GM10248 (cell line): Measurements from ENCODE around the gene BRWD1.

Experiments
- CTCF ChIA-PET: fragments of 300-600 bp; sonication (Branson Sonifier 250); formaldehyde crosslinking; extraction: SDS; loops from one replicate; lab custom pipeline; 2021; ENCODE audit warnings: antibody characterized with exemption; lab: Yijun Ruan, JAX
- POLR2A ChIA-PET: fragments of 350-650 bp; sonication (Branson Sonifier 250); formaldehyde crosslinking; extraction: SDS; loops from one replicate; lab custom pipeline; 2020; ENCODE audit warnings: antibody characterized with exemption; lab: Yijun Ruan, JAX
- DNase-seq: peaks from one replicate; pipeline ENCODE4 v3.0.0; 2012; ENCODE audit errors: extremely low spot score
- CTCF ChIP-seq: IDR thresholded peaks from 2 replicates; pipeline ENCODE4 v1.5.1; 2012; ENCODE audit warnings: mild to moderate bottlenecking, low read depth; ENCODE audit errors: extremely low read depth, missing control alignments, control extremely low read depth

The BRWD1 gene

DNA sequence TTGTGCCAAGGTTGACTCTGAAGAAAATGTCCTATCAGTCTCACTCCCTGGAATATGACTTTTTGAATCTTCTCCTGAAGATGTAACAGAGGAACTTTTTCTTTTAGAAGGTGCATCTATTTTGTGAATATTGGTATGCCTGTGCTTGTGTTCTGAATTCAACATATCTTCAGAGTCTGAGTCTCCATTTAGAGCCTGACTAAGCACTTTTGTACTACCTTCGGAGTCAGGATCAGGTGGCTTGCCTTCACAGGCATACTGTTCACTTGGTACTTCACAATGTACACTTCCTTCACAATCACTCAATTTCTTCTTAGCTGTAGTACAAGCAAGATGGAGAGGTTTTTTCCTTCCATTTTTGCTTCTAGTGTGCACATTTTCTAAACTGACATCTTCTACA lies 116.6 kb downstream of the BRWD1 start:
- POLR2A ChIA-PET: no interaction called here
- no peak for DNase-seq
- CTCF ChIA-PET: interaction anchor here (1.2 to 1.6 kb wide), 2 partner anchors 43 to 87 kb away, joined by 3 read pairs; no protein-coding TSS in a partner anchor
- TF ChIP-seq CTCF: no peak

GRCh38 chr21:39196310-39196709 lies 117.1 kb downstream of the BRWD1 start:
- no peak for TF ChIP-seq CTCF
- POLR2A ChIA-PET: no interaction called here
- DNase-seq: no peak
- CTCF ChIA-PET: interaction anchor here (1.2 to 1.6 kb wide), 2 partner anchors 43 to 87 kb away, joined by 3 read pairs; no protein-coding TSS in a partner anchor

DNA sequence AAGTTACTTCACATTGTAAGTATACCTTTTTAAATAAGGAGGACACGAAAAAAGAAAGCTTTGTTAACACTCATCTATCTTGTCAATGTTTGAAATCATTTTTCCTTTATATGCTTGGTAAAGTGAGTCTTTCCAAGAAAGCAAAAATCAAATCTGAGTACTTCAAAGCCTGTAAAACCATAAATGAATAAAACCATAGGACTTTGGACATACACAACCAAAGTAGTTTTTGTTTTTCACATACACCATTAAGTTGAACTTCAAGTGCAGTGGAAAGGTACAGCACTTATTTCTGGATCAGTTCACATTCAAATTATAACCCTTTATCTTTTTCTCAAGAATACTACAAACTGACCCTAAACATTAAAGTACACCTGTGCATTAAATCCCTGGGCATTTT lies 120.1 kb downstream of the BRWD1 start:
- DNase-seq: no peak
- ChIA-PET POLR2A (no interaction called here), CTCF (no interaction called here)
- TF ChIP-seq CTCF: no peak

GRCh38 chr21:39189857-39190604 lies 123.4 kb downstream of the BRWD1 start:
- no peak for DNase-seq
- ChIA-PET POLR2A (no interaction called here), CTCF (interaction anchor here (1.0 to 1.8 kb wide), 3 partner anchors 8 to 29 kb away, joined by 3 to 5 read pairs (median 3); no protein-coding TSS in a partner anchor)
- TF ChIP-seq CTCF: no peak

- no peak for TF ChIP-seq CTCF
- ChIA-PET POLR2A (no interaction called here), CTCF (interaction anchor here (0.7 to 1.2 kb wide), 2 partner anchors 9 to 31 kb away, joined by 3 read pairs; no protein-coding TSS in a partner anchor)
- DNase-seq: no peak
Observed at GRCh38 chr21:39188521-39189139, 124.8 kb downstream of the BRWD1 start.

DNA sequence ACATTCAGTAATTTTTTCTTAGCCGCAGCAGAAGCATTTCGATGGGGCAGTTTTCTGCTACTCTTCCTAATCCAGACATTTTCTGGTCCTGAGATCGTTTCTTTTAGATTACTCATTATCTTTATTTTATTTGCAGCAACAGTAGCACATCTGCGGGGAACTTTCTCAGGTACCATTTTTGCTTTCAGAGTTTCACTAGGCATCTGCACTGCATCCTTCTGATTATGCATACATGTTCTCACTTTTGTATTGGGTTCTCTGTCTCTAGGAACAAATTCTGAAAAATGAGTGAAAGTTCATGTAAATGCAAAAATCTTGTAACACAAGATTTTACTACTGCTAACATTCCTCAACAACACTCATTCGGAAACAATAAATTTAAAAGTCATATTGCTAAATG lies 126.3 kb downstream of the BRWD1 start:
- ChIA-PET CTCF (interaction anchor here (1.8 kb wide), 1 partner anchor 14 kb away, joined by 5 read pairs; no protein-coding TSS in a partner anchor), POLR2A (interaction anchor here (0.6 kb wide), 1 partner anchor 117 kb away, joined by 3 read pairs; no protein-coding TSS in a partner anchor)
- no peak for TF ChIP-seq CTCF
- no peak for DNase-seq
